Neural progenitor cell (in vitro differentiated cells): ENCODE results near the gene PGC. TPM values are rescaled to one million over a fixed set of nuclear protein-coding genes. Genes with fewer than 3 reads are reported as not detected.

Source experiments
- DNase-seq: peaks from one replicate; pipeline ENCODE4 v3.0.0-alpha.2; 2016; ENCODE audit warnings: low spot score
- H2AFZ ChIP-seq: fragments of 200-600 bp; sonication (generic); replicated peaks from 2 replicates; pipeline ENCODE4 v1.6.1; 2016; ENCODE audit warnings: antibody characterized with exemption
- H3F3A ChIP-seq: fragments of 200-600 bp; sonication (generic); 2 replicates; pipeline ENCODE4 v1.6.1; 2016; ENCODE audit warnings: antibody characterized with exemption, low read depth
- H3K27ac ChIP-seq: fragments of 200-600 bp; sonication (generic); 2 replicates; pipeline ENCODE4 v1.5.1; 2016; ENCODE audit warnings: mild to moderate bottlenecking
- H3K27me3 ChIP-seq: fragments of 200-600 bp; sonication (generic); 2 replicates; pipeline ENCODE4 v1.6.1; 2016; ENCODE audit warnings: mild to moderate bottlenecking, moderate library complexity
- H3K36me3 ChIP-seq: fragments of 200-600 bp; sonication (generic); 2 replicates; pipeline ENCODE4 v1.5.1; 2016
- H3K4me1 ChIP-seq: fragments of 200-600 bp; sonication (generic); 2 replicates; pipeline ENCODE4 v1.6.1; 2016; ENCODE audit warnings: mixed run types
- H3K4me2 ChIP-seq: fragments of 200-600 bp; sonication (generic); 2 replicates; pipeline ENCODE4 v1.6.1; 2016
- H3K4me3 ChIP-seq: fragments of 200-600 bp; sonication (generic); 2 replicates; pipeline ENCODE4 v1.5.1; 2016
- H3K79me2 ChIP-seq: fragments of 200-600 bp; sonication (generic); 2 replicates; pipeline ENCODE4 v1.6.1; 2016; ENCODE audit warnings: low read depth
- H3K9ac ChIP-seq: fragments of 200-600 bp; sonication (generic); 2 replicates; pipeline ENCODE4 v1.6.1; 2016
- H3K9me3 ChIP-seq: fragments of 200-600 bp; sonication (generic); 2 replicates; pipeline ENCODE4 v1.5.1; 2016; ENCODE audit warnings: low read depth
- H4K20me1 ChIP-seq: fragments of 200-600 bp; sonication (generic); 2 replicates; pipeline ENCODE4 v1.6.1; 2016; ENCODE audit warnings: low read depth
- H3K27ac Mint-ChIP-seq: 3 replicates; pipeline ENCODE4 v1.8.0; 2021; ENCODE audit warnings: mixed read lengths
- H3K27me3 Mint-ChIP-seq: 2 replicates; pipeline ENCODE4 v1.8.0; 2022; ENCODE audit warnings: low read depth, mild to moderate bottlenecking, inconsistent platforms, moderate library complexity, mixed read lengths; ENCODE audit not compliant: insufficient read depth
- H3K36me3 Mint-ChIP-seq: 3 replicates; pipeline ENCODE4 v1.8.0; 2021; ENCODE audit warnings: mixed read lengths
- H3K4me1 Mint-ChIP-seq: 3 replicates; pipeline ENCODE4 v1.8.0; 2021; ENCODE audit warnings: mixed read lengths
- H3K4me3 Mint-ChIP-seq: 3 replicates; pipeline ENCODE4 v1.8.0; 2021; ENCODE audit warnings: mild to moderate bottlenecking, moderate library complexity, mixed read lengths
- H3K9me3 Mint-ChIP-seq: 3 replicates; pipeline ENCODE4 v1.8.0; 2020; ENCODE audit warnings: mixed read lengths
- EZH2 ChIP-seq: fragments of 200-600 bp; sonication (generic); IDR thresholded peaks from 2 replicates; pipeline ENCODE4 v1.6.1; 2017; ENCODE audit warnings: antibody characterized with exemption, mild to moderate bottlenecking, moderate library complexity
- EZH2phosphoT487 ChIP-seq: fragments of 200-600 bp; sonication (generic); IDR thresholded peaks from 2 replicates; pipeline ENCODE4 v1.6.1; 2017; ENCODE audit warnings: antibody characterized with exemption
- total RNA-seq: library from RNA; depleted of rRNA; stranded (reverse); fragments of >200 nt; gene quantifications from 2 replicates; pipeline ENCODE4 v1.2.3, GENCODE V29; 2015; ENCODE audit warnings: low replicate concordance
- TF ChIP-seq, protein P1 (sequence below): fragments of 200-600 bp; sonication (generic); IDR thresholded peaks from 2 replicates; pipeline ENCODE4 v1.5.1; 2017; ENCODE audit warnings: antibody characterized with exemption, mild to moderate bottlenecking

PGC gene
- total RNA-seq, 1 donor from 2014 or later: not detected

DNA sequence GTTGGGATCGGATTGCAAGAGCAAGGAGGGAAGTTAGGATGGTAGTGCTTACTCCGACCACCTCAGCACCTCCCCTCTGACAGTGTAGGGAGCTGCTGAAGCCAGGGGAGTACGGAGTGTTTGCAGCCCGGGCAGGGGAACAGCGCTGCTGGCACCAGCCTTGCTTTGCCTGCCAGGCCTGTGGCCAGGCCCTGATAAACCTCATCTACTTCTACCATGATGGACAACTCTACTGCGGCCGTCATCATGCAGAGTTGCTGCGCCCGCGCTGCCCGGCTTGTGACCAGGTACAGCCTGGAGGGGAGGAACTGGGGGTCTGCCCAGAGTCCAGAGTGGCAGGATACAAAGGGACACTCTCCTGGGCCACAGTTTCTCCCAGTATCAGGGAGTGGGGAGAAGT lies 38.1 kb upstream of the PGC start:
- no peaks in the 10 kb centered on the region for H3K36me3 ChIP-seq
- Mint-ChIP-seq H3K27ac (no peak overlapping the region), H3K4me1 (peaks cover 12% of the 10 kb centered on the region), H3K27me3 (peaks cover 6% of the 10 kb centered on the region), H3K9me3 (no peaks in the 10 kb centered on the region), H3K4me3 (peak overlapping the region; percentile 98), H3K36me3 (peaks cover 9% of the 10 kb centered on the region)
- no peak overlapping the region for H3K4me2 ChIP-seq
- H3K27me3 ChIP-seq: peaks cover 36% of the 10 kb centered on the region
- H3K9ac ChIP-seq: no peak overlapping the region
- H3K9me3 ChIP-seq: no peaks in the 10 kb centered on the region
- TF ChIP-seq, protein P1, sequence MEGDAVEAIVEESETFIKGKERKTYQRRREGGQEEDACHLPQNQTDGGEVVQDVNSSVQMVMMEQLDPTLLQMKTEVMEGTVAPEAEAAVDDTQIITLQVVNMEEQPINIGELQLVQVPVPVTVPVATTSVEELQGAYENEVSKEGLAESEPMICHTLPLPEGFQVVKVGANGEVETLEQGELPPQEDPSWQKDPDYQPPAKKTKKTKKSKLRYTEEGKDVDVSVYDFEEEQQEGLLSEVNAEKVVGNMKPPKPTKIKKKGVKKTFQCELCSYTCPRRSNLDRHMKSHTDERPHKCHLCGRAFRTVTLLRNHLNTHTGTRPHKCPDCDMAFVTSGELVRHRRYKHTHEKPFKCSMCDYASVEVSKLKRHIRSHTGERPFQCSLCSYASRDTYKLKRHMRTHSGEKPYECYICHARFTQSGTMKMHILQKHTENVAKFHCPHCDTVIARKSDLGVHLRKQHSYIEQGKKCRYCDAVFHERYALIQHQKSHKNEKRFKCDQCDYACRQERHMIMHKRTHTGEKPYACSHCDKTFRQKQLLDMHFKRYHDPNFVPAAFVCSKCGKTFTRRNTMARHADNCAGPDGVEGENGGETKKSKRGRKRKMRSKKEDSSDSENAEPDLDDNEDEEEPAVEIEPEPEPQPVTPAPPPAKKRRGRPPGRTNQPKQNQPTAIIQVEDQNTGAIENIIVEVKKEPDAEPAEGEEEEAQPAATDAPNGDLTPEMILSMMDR: no peak
- TF ChIP-seq EZH2: no peak
- TF ChIP-seq EZH2phosphoT487: no peak
- H3K27ac ChIP-seq: no peak overlapping the region
- H3F3A ChIP-seq: peaks cover 37% of the 10 kb centered on the region
- no peak overlapping the region for H2AFZ ChIP-seq
- H4K20me1 ChIP-seq: no peaks in the 10 kb centered on the region
- H3K4me1 ChIP-seq: peaks cover 5% of the 10 kb centered on the region
- H3K79me2 ChIP-seq: peaks cover 26% of the 10 kb centered on the region
- DNase-seq: no peak
- no peak overlapping the region for H3K4me3 ChIP-seq

DNA sequence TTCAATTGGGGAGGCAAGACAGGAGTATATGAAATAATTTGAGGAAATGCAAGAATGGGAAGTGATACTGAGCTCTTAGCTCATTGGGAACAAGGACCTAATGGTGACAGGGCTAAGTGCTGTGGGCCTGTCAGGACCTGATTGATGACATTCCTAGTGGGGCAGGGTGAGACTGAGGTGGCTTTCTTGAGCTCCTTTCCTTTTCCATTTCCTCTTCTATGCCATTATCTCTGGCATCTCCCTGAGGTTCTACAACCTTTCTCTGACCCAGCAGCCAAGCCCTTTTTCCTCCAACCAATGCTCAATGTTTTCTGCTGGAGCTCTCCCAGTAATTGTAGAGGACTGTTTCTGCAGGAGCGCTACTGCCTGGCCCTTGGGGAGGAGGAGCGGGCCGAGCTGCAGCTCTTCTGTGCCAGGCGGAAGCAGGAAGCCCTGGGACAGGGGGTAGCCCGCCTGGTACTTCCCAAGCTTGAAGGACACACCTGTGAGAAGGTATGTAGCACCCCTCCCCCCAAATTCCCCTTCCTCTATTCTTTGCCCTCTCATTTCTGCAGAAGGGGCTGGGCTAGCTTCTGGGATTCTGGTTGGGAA lies 37.5 kb upstream of the PGC start:
- no peak overlapping the region for H3K4me3 ChIP-seq
- peaks cover 36% of the 10 kb centered on the region for H3K27me3 ChIP-seq
- TF ChIP-seq EZH2phosphoT487: no peak
- TF ChIP-seq EZH2: no peak
- TF ChIP-seq, protein P1: no peak
- Mint-ChIP-seq H3K4me3 (peak overlapping the region; percentile 98), H3K4me1 (peaks cover 12% of the 10 kb centered on the region), H3K27me3 (peaks cover 9% of the 10 kb centered on the region), H3K36me3 (peaks cover 5% of the 10 kb centered on the region), H3K9me3 (no peaks in the 10 kb centered on the region), H3K27ac (no peak overlapping the region)
- peaks cover 21% of the 10 kb centered on the region for H3K79me2 ChIP-seq
- H3F3A ChIP-seq: peaks cover 36% of the 10 kb centered on the region
- no peaks in the 10 kb centered on the region for H3K9me3 ChIP-seq
- no peaks in the 10 kb centered on the region for H4K20me1 ChIP-seq
- no peak overlapping the region for H3K27ac ChIP-seq
- no peak overlapping the region for H3K9ac ChIP-seq
- no peak for DNase-seq
- no peak overlapping the region for H2AFZ ChIP-seq
- no peak overlapping the region for H3K4me2 ChIP-seq
- peaks cover 5% of the 10 kb centered on the region for H3K4me1 ChIP-seq
- H3K36me3 ChIP-seq: no peaks in the 10 kb centered on the region

DNA sequence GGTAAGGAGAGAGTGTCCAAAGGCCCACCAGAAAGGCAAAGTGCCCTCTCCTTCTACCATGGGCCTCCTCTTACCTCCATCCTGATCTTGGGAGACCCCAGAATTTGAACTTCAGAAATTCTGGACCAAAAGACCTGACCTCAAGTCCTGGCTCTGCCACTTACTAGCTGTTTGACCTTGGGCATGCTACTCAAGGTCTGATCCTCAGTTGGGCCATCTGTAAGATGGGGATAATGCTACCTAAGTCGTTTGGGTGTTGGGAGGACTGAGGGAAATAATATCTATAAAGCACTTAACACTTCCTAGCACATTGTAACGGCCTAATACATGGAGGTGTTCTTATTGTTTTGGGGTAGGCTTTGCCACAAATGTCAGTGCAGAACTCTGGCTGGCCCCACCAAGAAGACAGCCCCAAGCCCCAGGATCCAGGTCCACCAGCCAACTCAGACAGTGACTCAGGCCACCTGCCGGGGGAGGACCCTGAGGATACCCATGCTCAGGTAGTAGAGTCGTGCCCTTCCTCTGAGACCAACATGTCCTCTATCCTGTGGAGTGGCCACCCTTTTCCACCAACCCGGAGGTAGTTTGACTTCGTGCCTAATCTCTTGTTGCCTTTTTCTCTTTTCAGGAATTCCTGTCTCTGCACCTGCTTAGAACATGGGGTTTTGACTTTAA lies 36.0 kb upstream of the PGC start:
- H3K4me3 Mint-ChIP-seq: no peak overlapping the region
- H3K36me3 Mint-ChIP-seq: no peaks in the 10 kb centered on the region
- H3K9me3 Mint-ChIP-seq: no peaks in the 10 kb centered on the region
- Histone ChIP-seq H3K4me1 (peaks cover 12% of the 10 kb centered on the region), H3K79me2 (peaks cover 7% of the 10 kb centered on the region), H3K4me3 (no peak overlapping the region), H3K27ac (no peak overlapping the region), H3K4me2 (no peak overlapping the region), H3K27me3 (peaks cover 36% of the 10 kb centered on the region), H3K9ac (no peak overlapping the region), H3F3A (peaks cover 26% of the 10 kb centered on the region), H2AFZ (no peak overlapping the region), H4K20me1 (no peaks in the 10 kb centered on the region), H3K36me3 (no peaks in the 10 kb centered on the region), H3K9me3 (no peaks in the 10 kb centered on the region)
- H3K27ac Mint-ChIP-seq: no peak overlapping the region
- TF ChIP-seq EZH2phosphoT487 (no peak), EZH2 (no peak)
- TF ChIP-seq, protein P1: no peak
- H3K27me3 Mint-ChIP-seq: peaks cover 9% of the 10 kb centered on the region
- DNase-seq: no peak
- peaks cover 14% of the 10 kb centered on the region for H3K4me1 Mint-ChIP-seq
